Measurements from ENCODE around the gene DOCK2. TPM values are rescaled to one million over a fixed set of nuclear protein-coding genes. Genes with fewer than 3 reads are reported as not detected.

DOCK2 gene
- total RNA-seq, 1 experiment from 2014 or later = 1.4 TPM

- no peak overlapping the region for H3K27ac ChIP-seq (ENCODE audit: low read length)
- ATAC-seq (no peak), DNase-seq (ENCODE audit: low read depth, low spot score) (no peak)
- H3K36me3 ChIP-seq (ENCODE audit: control insufficient read depth, insufficient read depth, low read length) = no peaks in the 10 kb centered on the region
- no TSS peak for BruUV-seq (replicated peaks)
- POLR2A ChIA-PET = no interaction called here
- intact Hi-C loops (cut with micrococcal nuclease; ENCODE audit: unreplicated experiment) = no loop called here
- H3K27me3 ChIP-seq (ENCODE audit: control insufficient read depth, insufficient read depth, low read length) = no peaks in the 10 kb centered on the region
- no peak overlapping the region for H3K4me3 ChIP-seq (ENCODE audit: low read depth in 2 of 2, low read length in 2 of 2)
- in situ Hi-C loops (cut with HindIII; ENCODE audit: low pct_unique_long_range_greater_than_20kb, low sequenced_read_pairs) = no loop called here
- H3K4me1 ChIP-seq (ENCODE audit: control insufficient read depth, insufficient read depth, low read length) = no peaks in the 10 kb centered on the region
- CTCF ChIA-PET = no interaction called here
- TF ChIP-seq REST (IDR thresholded peaks at IDR 0.05; ENCODE audit: insufficient read depth in 1 of 2, low read depth in 2 of 2, low read length in 1 of 2) (peak; percentile 77 to 86), TCF7L2 (IDR thresholded peaks at IDR 0.05; ENCODE audit: low read depth, low read length) (no peak)
- H3K9me3 ChIP-seq (ENCODE audit: control insufficient read depth, insufficient read depth, low read depth, low read length) = peaks cover 2% of the 10 kb centered on the region; the same call in 1 of the 2 replicates
These were observed 4.2 kb downstream of the DOCK2 start for GRCh38 chr5:169641253-169641652.

DNA sequence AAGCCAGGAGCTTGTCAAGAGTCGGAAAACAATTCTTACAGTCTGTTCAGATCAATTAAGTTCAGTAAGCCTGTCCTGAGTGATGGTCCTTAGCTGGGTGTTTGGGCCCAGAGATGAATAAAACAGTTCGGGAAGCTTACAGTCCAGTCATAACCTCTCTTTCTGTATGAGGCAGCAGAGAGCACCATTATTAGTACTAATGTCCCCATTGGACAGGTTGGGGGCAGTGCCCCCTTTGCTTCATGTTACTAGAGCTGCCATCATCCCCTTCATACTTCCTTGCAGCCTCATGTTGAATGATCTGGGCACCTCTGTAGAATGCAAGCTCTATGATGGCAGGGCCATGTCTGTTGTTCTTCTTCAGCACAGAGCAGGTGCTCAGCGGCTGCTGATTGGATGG is 9.8 kb downstream of the DOCK2 start:
- Histone ChIP-seq H3K4me1 (ENCODE audit: control insufficient read depth, insufficient read depth, low read length) (no peaks in the 10 kb centered on the region), H3K4me3 (ENCODE audit: low read depth in 2 of 2, low read length in 2 of 2) (no peak overlapping the region), H3K9me3 (ENCODE audit: control insufficient read depth, insufficient read depth, low read depth, low read length) (no peaks in the 10 kb centered on the region), H3K36me3 (ENCODE audit: control insufficient read depth, insufficient read depth, low read length) (no peaks in the 10 kb centered on the region), H3K27ac (ENCODE audit: low read length) (no peak overlapping the region), H3K27me3 (ENCODE audit: control insufficient read depth, insufficient read depth, low read length) (no peaks in the 10 kb centered on the region)
- no peak for DNase-seq (ENCODE audit: low read depth, low spot score)
- in situ Hi-C loops (cut with HindIII; ENCODE audit: low pct_unique_long_range_greater_than_20kb, low sequenced_read_pairs) = no loop called here
- CTCF ChIA-PET = no interaction called here
- TF ChIP-seq CTCF (IDR thresholded peaks at IDR 0.05) (no peak), REST (IDR thresholded peaks at IDR 0.05; ENCODE audit: insufficient read depth in 1 of 2, low read depth in 2 of 2, low read length in 1 of 2) (no peak), TCF7L2 (IDR thresholded peaks at IDR 0.05; ENCODE audit: low read depth, low read length) (no peak), SIN3A (IDR thresholded peaks at IDR 0.05; ENCODE audit: borderline replicate concordance, insufficient read depth, low read depth, low read length) (no peak), POLR2AphosphoS5 (IDR thresholded peaks at IDR 0.05; ENCODE audit: low read depth, low read length) (no peak)
- no TSS peak for BruUV-seq (replicated peaks)
- POLR2A ChIA-PET = no interaction called here
- ATAC-seq = no peak
- intact Hi-C loops (cut with micrococcal nuclease; ENCODE audit: unreplicated experiment) = no loop called here
